WI38 (cell line): Measurements from ENCODE around the gene IGF1R.

Experiments used
- H3K4me3 ChIP-seq: 2 replicates; pipeline ENCODE4 v1.5.1; 2011; ENCODE audit warnings: low read depth, mild to moderate bottlenecking, control low read depth, low read length
- TF ChIP-seq, protein P1 (sequence below): IDR thresholded peaks from 2 replicates; pipeline ENCODE4 v1.5.1; 2012; ENCODE audit warnings: low read depth, mild to moderate bottlenecking, control low read depth, low read length

The IGF1R gene

DNA sequence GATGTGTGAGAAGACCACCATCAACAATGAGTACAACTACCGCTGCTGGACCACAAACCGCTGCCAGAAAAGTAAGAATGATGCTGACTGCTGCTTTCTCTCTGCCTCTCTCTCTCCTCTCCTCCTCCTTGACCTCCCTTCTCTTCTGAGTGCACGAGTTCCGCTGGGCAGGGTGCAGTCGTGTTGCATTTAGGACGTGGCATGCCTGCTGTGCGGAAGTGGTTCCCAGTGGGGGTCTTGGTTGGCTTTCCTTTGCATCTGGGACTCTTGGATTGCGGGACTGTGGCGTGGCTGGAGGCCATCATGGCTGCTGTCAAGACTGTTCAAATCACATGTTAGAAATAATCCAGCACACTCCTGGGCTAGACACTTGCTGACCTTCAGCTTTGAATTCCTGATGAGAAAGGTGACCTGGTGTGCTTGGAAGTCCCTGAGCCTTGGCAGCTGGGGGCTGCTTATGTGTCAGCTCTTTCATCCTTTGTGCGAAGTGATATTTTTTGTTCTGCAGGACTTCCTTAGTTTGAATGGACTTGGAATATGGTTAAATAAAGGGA, 59.8 kb downstream of the IGF1R start:
- H3K4me3 ChIP-seq, result no peak overlapping the region
- TF ChIP-seq, protein P1, sequence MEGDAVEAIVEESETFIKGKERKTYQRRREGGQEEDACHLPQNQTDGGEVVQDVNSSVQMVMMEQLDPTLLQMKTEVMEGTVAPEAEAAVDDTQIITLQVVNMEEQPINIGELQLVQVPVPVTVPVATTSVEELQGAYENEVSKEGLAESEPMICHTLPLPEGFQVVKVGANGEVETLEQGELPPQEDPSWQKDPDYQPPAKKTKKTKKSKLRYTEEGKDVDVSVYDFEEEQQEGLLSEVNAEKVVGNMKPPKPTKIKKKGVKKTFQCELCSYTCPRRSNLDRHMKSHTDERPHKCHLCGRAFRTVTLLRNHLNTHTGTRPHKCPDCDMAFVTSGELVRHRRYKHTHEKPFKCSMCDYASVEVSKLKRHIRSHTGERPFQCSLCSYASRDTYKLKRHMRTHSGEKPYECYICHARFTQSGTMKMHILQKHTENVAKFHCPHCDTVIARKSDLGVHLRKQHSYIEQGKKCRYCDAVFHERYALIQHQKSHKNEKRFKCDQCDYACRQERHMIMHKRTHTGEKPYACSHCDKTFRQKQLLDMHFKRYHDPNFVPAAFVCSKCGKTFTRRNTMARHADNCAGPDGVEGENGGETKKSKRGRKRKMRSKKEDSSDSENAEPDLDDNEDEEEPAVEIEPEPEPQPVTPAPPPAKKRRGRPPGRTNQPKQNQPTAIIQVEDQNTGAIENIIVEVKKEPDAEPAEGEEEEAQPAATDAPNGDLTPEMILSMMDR, result no peak

DNA sequence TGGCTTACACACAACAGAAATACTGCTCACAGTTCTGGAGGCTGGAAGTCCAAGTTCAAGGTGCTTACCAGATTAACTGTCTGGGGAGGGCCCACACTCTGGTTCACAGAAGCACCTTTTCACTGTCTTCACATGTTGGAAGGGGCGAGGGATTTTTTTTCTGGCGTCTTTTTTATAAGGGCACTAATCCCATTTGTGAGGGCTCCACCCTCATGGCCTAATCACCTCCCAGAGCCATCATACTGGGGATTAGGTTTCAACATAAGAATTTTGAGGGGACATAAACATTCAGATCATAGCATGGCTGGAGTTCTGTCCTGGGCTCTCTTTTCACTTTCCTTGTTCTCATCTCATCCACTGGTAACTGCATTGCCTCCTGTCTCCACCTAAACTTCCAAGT, 63.5 kb downstream of the IGF1R start:
- H3K4me3 ChIP-seq, result no peak overlapping the region
- TF ChIP-seq, protein P1, result no peak

DNA sequence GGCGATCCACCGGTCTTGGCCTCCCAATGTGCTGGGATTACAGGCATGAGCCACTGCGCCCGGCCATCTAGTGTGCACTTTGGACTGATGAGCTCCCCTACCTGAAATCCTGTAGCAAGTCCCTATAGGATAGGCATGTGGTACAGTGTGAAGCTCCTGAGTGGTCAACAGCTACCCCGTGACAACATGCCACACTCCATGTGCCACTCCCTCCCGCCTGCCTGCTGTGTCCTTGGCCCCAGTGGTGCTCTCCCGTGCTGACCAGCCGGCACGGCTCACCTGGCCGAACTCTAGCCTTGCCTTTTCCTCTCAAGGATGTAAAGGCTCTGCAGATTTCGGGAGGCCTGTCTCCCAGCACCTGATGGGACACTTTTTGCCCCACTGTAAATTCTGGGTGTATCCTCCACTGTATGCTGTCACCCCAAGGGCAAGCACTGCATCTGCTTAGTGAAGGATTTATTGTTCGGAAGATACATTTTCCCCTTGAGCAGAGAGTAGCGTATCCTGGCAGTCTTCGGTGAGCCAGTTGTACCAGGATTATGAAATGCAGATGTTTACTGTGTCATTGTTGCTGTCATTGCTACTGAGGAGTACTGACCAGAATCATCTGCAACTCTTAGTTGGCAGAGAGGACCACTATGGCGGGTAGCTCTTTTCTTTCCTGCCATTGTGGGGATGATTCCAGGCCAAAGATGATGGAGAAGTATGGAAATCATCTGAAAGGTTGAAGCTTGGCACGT, 64.7 kb downstream of the IGF1R start:
- TF ChIP-seq, protein P1, result no peak
- H3K4me3 ChIP-seq, result no peak overlapping the region

DNA sequence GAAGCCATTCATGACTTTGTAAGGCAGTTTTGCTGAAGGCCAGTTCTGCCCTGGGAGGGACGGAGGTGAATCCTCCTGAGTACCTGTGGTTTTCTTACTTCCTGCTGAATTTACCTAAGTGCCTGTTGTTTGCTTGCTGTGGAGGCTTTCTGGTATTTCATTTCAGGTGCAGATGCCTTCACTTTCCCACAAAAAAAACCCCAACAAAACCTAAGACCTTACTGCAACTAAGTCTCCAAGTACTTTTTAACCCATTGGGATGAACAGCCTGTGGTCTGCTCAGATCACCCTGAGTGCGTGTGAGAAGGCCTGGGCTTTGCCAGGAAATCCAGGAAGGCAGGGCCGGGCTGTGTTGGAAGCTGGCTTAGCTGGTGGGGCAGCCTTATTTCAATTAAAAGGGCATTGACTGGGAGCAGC, 65.3 kb downstream of the IGF1R start:
- no peak overlapping the region for H3K4me3 ChIP-seq
- TF ChIP-seq, protein P1, result no peak

DNA sequence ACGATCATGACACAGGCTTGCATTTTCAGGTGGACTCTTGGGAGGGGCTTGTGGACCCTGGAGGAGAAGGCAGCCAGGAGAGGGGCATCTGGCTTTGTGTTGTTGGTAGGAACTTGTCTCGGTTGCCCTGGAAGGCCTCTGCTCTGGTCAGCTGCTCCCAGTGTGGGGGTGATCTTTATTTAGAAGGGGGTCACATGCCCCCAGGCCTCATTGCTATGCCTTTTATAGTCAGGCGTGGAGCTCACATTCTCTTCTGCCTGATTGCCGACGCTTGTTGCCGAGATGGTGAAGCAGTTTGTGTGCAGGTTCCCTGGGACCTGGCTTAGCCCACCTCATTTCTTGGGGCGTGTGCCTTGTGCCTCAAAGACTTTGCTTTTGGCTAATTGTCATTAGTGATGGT, 66.6 kb downstream of the IGF1R start:
- H3K4me3 ChIP-seq, result no peak overlapping the region
- TF ChIP-seq, protein P1, result no peak

DNA sequence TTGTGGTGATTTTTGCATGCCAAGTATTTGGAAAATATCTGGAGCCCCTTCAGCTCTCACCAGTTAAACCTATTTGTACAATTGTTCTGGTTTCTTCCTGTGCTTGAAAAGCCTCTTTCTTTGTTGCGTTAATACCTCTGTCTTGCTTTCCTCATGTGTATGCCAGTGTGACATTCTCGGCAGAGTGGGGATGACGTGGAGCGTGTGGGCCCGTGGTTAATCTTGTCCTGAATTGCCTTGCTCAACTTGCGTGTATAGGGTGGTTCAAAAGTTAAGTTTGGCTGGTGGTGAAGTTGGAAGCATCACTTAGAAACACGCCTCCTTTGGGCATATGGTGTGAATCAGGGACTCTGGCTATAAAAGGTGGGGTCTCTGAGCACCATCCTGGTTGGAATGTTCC, 67.1 kb downstream of the IGF1R start:
- H3K4me3 ChIP-seq, result no peak overlapping the region
- TF ChIP-seq, protein P1, result no peak

DNA sequence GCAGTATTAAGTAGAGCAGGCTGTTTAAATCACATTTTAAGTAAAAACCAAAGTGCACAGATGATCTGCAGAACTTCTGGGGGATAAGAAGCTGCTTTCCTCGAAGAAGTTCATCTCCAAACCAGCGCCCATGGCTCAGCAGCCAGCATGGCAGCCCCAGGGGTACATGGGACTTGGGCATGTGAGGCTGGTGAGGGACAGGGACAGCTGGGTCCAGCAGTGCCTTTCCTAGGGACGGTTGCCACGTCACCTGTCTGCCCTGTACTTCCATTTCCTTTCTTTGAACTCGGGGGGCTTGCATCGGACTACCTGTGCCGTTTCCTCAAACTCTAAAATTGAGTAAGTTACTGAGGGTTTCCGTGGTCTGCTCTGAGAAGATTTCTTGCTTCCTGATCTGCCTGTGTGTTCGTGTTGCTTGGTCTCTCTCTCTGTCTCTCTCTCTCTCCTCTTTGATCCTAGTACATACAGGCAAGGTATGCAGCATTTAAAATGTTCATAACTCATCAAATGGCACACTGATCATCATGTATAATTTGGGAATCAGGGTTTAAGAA, 67.6 kb downstream of the IGF1R start:
- TF ChIP-seq, protein P1, result no peak
- no peak overlapping the region for H3K4me3 ChIP-seq
